HepG2 (cell line): ENCODE data around the gene NAB2. TPM values are rescaled to one million over a fixed set of nuclear protein-coding genes. Genes with fewer than 3 reads are reported as not detected.

Experiments used
- ATAC-seq: fragments of 200-7000 bp; cut with Tn5 transposase; 3 replicates; pipeline ENCODE4 v1.9.1; 2020; ENCODE audit warnings: mild to moderate bottlenecking, moderate library complexity
- BruUV-seq: library from RNA; stranded (reverse); fragments of 400-500 nt; replicated peaks from 2 replicates; lab custom pipeline; 2021; lab: Mats Ljungman, UMichigan
- CTCF ChIA-PET: fragments of 300-600 bp; formaldehyde crosslinking; extraction: SDS; loops from one replicate; lab custom pipeline; 2021; ENCODE audit warnings: low total read pairs, inconsistent platforms, low intra/inter-chr PET ratio; lab: Yijun Ruan, JAX
- POLR2A ChIA-PET: fragments of 350-600 bp; sonication (Branson Sonifier 250); formaldehyde crosslinking; loops from one replicate; lab custom pipeline; 2020; ENCODE audit warnings: antibody characterized with exemption, inconsistent platforms; lab: Yijun Ruan, JAX
- DNase-seq: peaks from one replicate; pipeline ENCODE4 v3.0.0-alpha.2; 2015; ENCODE audit warnings: low spot score
- FAIRE-seq: peaks from 3 replicates; lab custom pipeline; 2011; peaks lifted over from hg19 to GRCh38; lab: Jason Lieb, UNC
- H2AFZ ChIP-seq: one replicate; pipeline ENCODE4 v1.6.1; 2011; ENCODE audit warnings: low read length, inconsistent platforms
- H3K27ac ChIP-seq: fragments of 300-600 bp; 3 replicates; pipeline ENCODE4 v1.8.0; 2011; ENCODE audit warnings: mixed run types, mild to moderate bottlenecking, mixed read lengths, low read length, inconsistent platforms; ENCODE audit not compliant: insufficient read depth; ENCODE audit errors: extremely low read length
- H3K27me3 ChIP-seq, 2 experiments: fragments of 200-600 bp in 1 of 2; 2 replicates in 1 of 2; 3 replicates in 1 of 2; pipeline versions ENCODE4 v1.6.0 to v1.8.0; 2011; ENCODE audit warnings: low read length in 2 of 2, mild to moderate bottlenecking in 2 of 2, moderate library complexity in 2 of 2, inconsistent platforms in 1 of 2; ENCODE audit not compliant: insufficient read depth in 2 of 2, control insufficient read depth in 1 of 2
- H3K36me3 ChIP-seq, 2 experiments: fragments of 200-600 bp in 1 of 2; replicated peaks in 1 of 2; 2 replicates in 1 of 2; 3 replicates in 1 of 2; pipeline versions ENCODE4 v1.5.1 to v1.8.0; 2011; ENCODE audit warnings: low read length in 2 of 2, inconsistent platforms in 1 of 2; ENCODE audit not compliant: insufficient read depth in 2 of 2, control insufficient read depth in 1 of 2
- H3K4me1 ChIP-seq: 2 replicates; pipeline ENCODE4 v1.5.1; 2012; ENCODE audit warnings: low read length, inconsistent platforms; ENCODE audit not compliant: insufficient read depth
- H3K4me2 ChIP-seq: 2 replicates; pipeline ENCODE4 v1.6.0; 2011; ENCODE audit warnings: low read depth, low read length, inconsistent platforms
- H3K4me3 ChIP-seq, 3 experiments: fragments of 200-600 bp in 1 of 3; sonication (generic), shearing (Covaris generic) in 1 of 3; replicated peaks in 1 of 3; 2 replicates each; pipeline ENCODE4 v1.5.1; 2011 to 2016; ENCODE audit warnings: low read length in 3 of 3, inconsistent platforms in 2 of 3, low read depth in 2 of 3, mild to moderate bottlenecking in 2 of 3, control low read depth in 1 of 3, mixed read lengths in 1 of 3; ENCODE audit not compliant: insufficient read depth in 1 of 3
- H3K79me2 ChIP-seq: one replicate; pipeline ENCODE4 v1.6.1; 2011; ENCODE audit warnings: low read length, inconsistent platforms; ENCODE audit not compliant: insufficient read depth
- H3K9ac ChIP-seq: 2 replicates; pipeline ENCODE4 v1.6.0; 2011; ENCODE audit warnings: mild to moderate bottlenecking, low read depth, low read length, inconsistent platforms; ENCODE audit not compliant: insufficient read depth
- H3K9me3 ChIP-seq: 2 replicates; pipeline ENCODE4 v1.5.1; 2012; ENCODE audit warnings: mild to moderate bottlenecking, low read length
- H4K20me1 ChIP-seq: 2 replicates; pipeline ENCODE4 v1.6.0; 2011; ENCODE audit warnings: inconsistent platforms, mild to moderate bottlenecking, low read length, moderate library complexity; ENCODE audit not compliant: insufficient read depth
- ATF1 ChIP-seq: IDR thresholded peaks from 2 replicates; pipeline ENCODE4 v1.6.1; 2016; ENCODE audit warnings: mild to moderate bottlenecking, control low read depth
- CBFB ChIP-seq: sonication (generic); formaldehyde crosslinking; IDR thresholded peaks from 2 replicates; pipeline ENCODE4 v1.4.0; 2020; ENCODE audit warnings: missing genetic modification reagents
- CENPT ChIP-seq: sonication (generic); formaldehyde crosslinking; IDR thresholded peaks from 2 replicates; pipeline ENCODE4 v1.8.0; 2022; ENCODE audit warnings: low read depth, mild to moderate bottlenecking, moderate library complexity, missing genetic modification reagents
- HNRNPLL ChIP-seq: fragments of 200-400 bp; formaldehyde crosslinking; IDR thresholded peaks from 2 replicates; pipeline ENCODE4 v1.6.1; 2017; ENCODE audit warnings: mild to moderate bottlenecking, low read depth, low read length; ENCODE audit not compliant: poor library complexity, severe bottlenecking
- KMT2A ChIP-seq: sonication (generic); formaldehyde crosslinking; IDR thresholded peaks from 2 replicates; pipeline ENCODE4 v1.4.0; 2020; ENCODE audit warnings: missing genetic modification reagents
- KMT2B ChIP-seq: IDR thresholded peaks from 2 replicates; pipeline ENCODE4 v1.6.1; 2016; ENCODE audit warnings: missing genetic modification reagents, missing compliant biosample characterization
- MED8 ChIP-seq: sonication (generic); formaldehyde crosslinking; IDR thresholded peaks from 2 replicates; pipeline ENCODE4 v1.8.1; 2023; ENCODE audit warnings: mild to moderate bottlenecking, missing genetic modification reagents; ENCODE audit not compliant: insufficient replicate concordance
- ZC3H13 ChIP-seq: sonication (generic); formaldehyde crosslinking; IDR thresholded peaks from 2 replicates; pipeline ENCODE4 v1.8.1; 2023; ENCODE audit warnings: mild to moderate bottlenecking, missing genetic modification reagents, moderate library complexity
- ZNF138 ChIP-seq: sonication (generic); formaldehyde crosslinking; IDR thresholded peaks from 2 replicates; pipeline ENCODE4 v1.5.0; 2020; ENCODE audit warnings: mild to moderate bottlenecking, low read depth, missing genetic modification reagents
- ZNF207 ChIP-seq: fragments of 450-650 bp; IDR thresholded peaks from 2 replicates; pipeline ENCODE4 v1.6.1; 2016; ENCODE audit warnings: antibody characterized with exemption, borderline replicate concordance
- ZNF292 ChIP-seq: sonication (generic); formaldehyde crosslinking; IDR thresholded peaks from 2 replicates; pipeline ENCODE4 v1.8.1; 2022; ENCODE audit warnings: mild to moderate bottlenecking, low read depth, missing genetic modification reagents, borderline replicate concordance
- ZNF333 ChIP-seq: sonication (generic); formaldehyde crosslinking; IDR thresholded peaks from 2 replicates; pipeline ENCODE4 v1.4.0; 2020; ENCODE audit warnings: mild to moderate bottlenecking, missing genetic modification reagents, borderline replicate concordance
- ZNF460 ChIP-seq: sonication (generic); formaldehyde crosslinking; IDR thresholded peaks from 2 replicates; pipeline ENCODE4 v1.5.1; 2020; ENCODE audit warnings: missing genetic modification reagents, mild to moderate bottlenecking, borderline replicate concordance
- ZNF792 ChIP-seq: IDR thresholded peaks from 2 replicates; pipeline ENCODE4 v1.6.1; 2016
- WGBS: methylation state at CpG from one replicate; pipeline ENCODE4 v1.1.6; 2017; ENCODE audit warnings: low lambda C conversion rate; 5-methylcytosine and 5-hydroxymethylcytosine counted together
- in situ Hi-C: cut with HindIII; loops from 2 replicates; pipeline ENCODE4 v1.10.0; 2017; ENCODE audit warnings: low pct_unique_long_range_greater_than_20kb; ENCODE audit not compliant: extremely low pct_ligation_motif_present
- intact Hi-C: fragments of 100-400 bp; cut with micrococcal nuclease; formaldehyde crosslinking; loops from one replicate; pipeline ENCODE4 v1.10.0; 2022; ENCODE audit not compliant: unreplicated experiment
- polyA plus RNA-seq, 8 experiments: library from polyadenylated mRNA; depleted of rRNA in 3 of 8; stranded (reverse) in 7 of 8; unstranded in 1 of 8; fragments of >200 nt; fragmentation: Illumina TruSeq in 4 of 8; extraction: Trizol in 4 of 8; gene quantifications; 2 replicates each; pipeline versions ENCODE4 v1.2.1 to v1.2.3, GENCODE V29; 2011 to 2016; ENCODE audit warnings: low read depth in 4 of 8, missing spikeins in 1 of 8, mixed read lengths in 1 of 8; ENCODE audit not compliant: insufficient read depth in 1 of 8
- total RNA-seq, 5 experiments: library from RNA; depleted of rRNA; stranded (reverse); fragments of >200 nt; fragmentation: Illumina TruSeq; extraction: Trizol; gene quantifications; 2 replicates each; pipeline ENCODE4 v1.2.3, GENCODE V29; 2016; ENCODE audit warnings: low read depth in 1 of 5
- TF ChIP-seq, protein P1 (sequence below): sonication (generic); formaldehyde crosslinking; IDR thresholded peaks from 2 replicates; pipeline ENCODE4 v1.5.1; 2020; ENCODE audit warnings: mild to moderate bottlenecking, moderate library complexity, missing genetic modification reagents
- TF ChIP-seq, protein P2 (sequence below): sonication (generic); formaldehyde crosslinking; conservative IDR thresholded peaks from 2 replicates; pipeline ENCODE4 v1.5.0; 2020; ENCODE audit warnings: missing genetic modification reagents
- TF ChIP-seq, protein P3 (sequence below): sonication (generic); formaldehyde crosslinking; IDR thresholded peaks from 2 replicates; pipeline ENCODE4 v1.8.0; 2022; ENCODE audit warnings: mild to moderate bottlenecking, missing genetic modification reagents, moderate library complexity
- TF ChIP-seq, protein P4 (sequence below): sonication (generic); formaldehyde crosslinking; IDR thresholded peaks from 2 replicates; pipeline ENCODE4 v1.5.0; 2020; ENCODE audit warnings: mild to moderate bottlenecking, missing genetic modification reagents, moderate library complexity

Gene NAB2
- total and polyA plus RNA-seq, 2 of the 13 experiments (the other 11 are each of a cell fraction or from before 2014, with no cell fraction given), result 11.7 to 12.9 TPM

DNA sequence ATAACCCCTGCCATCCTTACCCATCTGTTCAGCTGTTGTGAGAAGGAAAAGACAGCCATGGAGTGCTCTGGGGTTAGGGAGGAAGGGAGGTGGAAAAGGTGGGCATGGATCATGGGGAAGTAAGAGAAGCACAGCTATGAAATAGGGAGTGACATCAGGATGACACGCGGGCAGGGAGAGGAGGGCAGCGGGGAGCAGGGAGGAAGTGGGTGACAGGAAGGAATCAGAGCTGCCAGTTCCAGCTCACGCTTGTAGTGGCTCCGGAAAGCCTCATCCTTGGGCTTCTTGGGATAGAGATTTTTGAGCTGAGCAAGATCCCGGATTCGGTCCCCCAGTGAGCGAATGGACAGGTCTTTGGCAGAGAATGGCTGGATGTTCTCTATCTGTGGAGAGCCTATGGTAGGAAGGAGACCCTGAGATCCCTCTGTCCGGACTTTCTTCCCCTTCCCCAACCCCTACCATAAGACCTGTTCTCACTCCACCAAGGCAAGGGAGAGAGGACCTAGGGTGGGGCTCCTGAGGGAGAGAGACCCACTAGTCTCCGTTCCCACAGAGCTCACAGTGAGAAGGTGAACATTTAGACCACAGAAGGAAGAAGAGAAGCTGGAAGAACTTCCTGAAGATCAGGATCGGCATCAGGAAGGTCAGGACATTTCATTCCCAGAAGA, 10.3 kb downstream of the NAB2 start:
- WGBS, result 85% methylated on average over 10 of the region's 11 CpGs
- ChIA-PET CTCF (no interaction called here), POLR2A (interaction anchor here (1.6 to 13.5 kb wide), 3 partner anchors 10 to 20 kb away, joined by 6 to 309 read pairs (median 109); partner anchors contain the start of genes NAB2, NEMP1 and STAT6)
- Histone ChIP-seq H2AFZ (no peak overlapping the region), H3K4me1 (peaks cover 51% of the 10 kb centered on the region), H4K20me1 (no peaks in the 10 kb centered on the region), H3K9ac (no peak overlapping the region), H3K9me3 (no peaks in the 10 kb centered on the region), H3K27ac (no peak overlapping the region), H3K4me2 (no peak overlapping the region), H3K27me3 (no peaks in the 10 kb centered on the region), H3K36me3 (peaks cover 8 to 9% of the 10 kb centered on the region in 2 experiments; a peak in 4 of 5 replicates), H3K4me3 (no peak overlapping the region), H3K79me2 (no peaks in the 10 kb centered on the region)
- intact Hi-C loops, result no loop called here
- ATAC-seq, result no peak
- BruUV-seq, result no TSS peak
- no peak for DNase-seq
- in situ Hi-C loops, result no loop called here
- FAIRE-seq, result no peak
- TF ChIP-seq KMT2A (CRISPR knock-in tag), result no peak
- no peak for TF ChIP-seq ZNF207
- TF ChIP-seq CBFB, result no peak
- no peak for TF ChIP-seq HNRNPLL
- TF ChIP-seq CENPT (CRISPR knock-in tag), result no peak
- TF ChIP-seq, protein P1, sequence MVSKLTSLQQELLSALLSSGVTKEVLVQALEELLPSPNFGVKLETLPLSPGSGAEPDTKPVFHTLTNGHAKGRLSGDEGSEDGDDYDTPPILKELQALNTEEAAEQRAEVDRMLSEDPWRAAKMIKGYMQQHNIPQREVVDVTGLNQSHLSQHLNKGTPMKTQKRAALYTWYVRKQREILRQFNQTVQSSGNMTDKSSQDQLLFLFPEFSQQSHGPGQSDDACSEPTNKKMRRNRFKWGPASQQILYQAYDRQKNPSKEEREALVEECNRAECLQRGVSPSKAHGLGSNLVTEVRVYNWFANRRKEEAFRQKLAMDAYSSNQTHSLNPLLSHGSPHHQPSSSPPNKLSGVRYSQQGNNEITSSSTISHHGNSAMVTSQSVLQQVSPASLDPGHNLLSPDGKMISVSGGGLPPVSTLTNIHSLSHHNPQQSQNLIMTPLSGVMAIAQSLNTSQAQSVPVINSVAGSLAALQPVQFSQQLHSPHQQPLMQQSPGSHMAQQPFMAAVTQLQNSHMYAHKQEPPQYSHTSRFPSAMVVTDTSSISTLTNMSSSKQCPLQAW, result no peak
- no peak for TF ChIP-seq MED8 (CRISPR knock-in tag)
- TF ChIP-seq ZNF460 (CRISPR knock-in tag), result no peak
- no peak for TF ChIP-seq ZNF792 (CRISPR knock-in tag)
- no peak for TF ChIP-seq ATF1 (CRISPR knock-in tag)
- no peak for TF ChIP-seq ZNF292
- no peak for TF ChIP-seq KMT2B (CRISPR knock-in tag)
- TF ChIP-seq, protein P2, sequence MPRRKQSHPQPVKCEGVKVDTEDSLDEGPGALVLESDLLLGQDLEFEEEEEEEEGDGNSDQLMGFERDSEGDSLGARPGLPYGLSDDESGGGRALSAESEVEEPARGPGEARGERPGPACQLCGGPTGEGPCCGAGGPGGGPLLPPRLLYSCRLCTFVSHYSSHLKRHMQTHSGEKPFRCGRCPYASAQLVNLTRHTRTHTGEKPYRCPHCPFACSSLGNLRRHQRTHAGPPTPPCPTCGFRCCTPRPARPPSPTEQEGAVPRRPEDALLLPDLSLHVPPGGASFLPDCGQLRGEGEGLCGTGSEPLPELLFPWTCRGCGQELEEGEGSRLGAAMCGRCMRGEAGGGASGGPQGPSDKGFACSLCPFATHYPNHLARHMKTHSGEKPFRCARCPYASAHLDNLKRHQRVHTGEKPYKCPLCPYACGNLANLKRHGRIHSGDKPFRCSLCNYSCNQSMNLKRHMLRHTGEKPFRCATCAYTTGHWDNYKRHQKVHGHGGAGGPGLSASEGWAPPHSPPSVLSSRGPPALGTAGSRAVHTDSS (CRISPR knock-in tag), result no peak
- no peak for TF ChIP-seq ZNF138 (CRISPR knock-in tag)
- no peak for TF ChIP-seq ZNF333
- TF ChIP-seq, protein P3, sequence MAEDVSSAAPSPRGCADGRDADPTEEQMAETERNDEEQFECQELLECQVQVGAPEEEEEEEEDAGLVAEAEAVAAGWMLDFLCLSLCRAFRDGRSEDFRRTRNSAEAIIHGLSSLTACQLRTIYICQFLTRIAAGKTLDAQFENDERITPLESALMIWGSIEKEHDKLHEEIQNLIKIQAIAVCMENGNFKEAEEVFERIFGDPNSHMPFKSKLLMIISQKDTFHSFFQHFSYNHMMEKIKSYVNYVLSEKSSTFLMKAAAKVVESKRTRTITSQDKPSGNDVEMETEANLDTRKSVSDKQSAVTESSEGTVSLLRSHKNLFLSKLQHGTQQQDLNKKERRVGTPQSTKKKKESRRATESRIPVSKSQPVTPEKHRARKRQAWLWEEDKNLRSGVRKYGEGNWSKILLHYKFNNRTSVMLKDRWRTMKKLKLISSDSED, result no peak
- no peak for TF ChIP-seq ZC3H13 (CRISPR knock-in tag)
- TF ChIP-seq, protein P4, sequence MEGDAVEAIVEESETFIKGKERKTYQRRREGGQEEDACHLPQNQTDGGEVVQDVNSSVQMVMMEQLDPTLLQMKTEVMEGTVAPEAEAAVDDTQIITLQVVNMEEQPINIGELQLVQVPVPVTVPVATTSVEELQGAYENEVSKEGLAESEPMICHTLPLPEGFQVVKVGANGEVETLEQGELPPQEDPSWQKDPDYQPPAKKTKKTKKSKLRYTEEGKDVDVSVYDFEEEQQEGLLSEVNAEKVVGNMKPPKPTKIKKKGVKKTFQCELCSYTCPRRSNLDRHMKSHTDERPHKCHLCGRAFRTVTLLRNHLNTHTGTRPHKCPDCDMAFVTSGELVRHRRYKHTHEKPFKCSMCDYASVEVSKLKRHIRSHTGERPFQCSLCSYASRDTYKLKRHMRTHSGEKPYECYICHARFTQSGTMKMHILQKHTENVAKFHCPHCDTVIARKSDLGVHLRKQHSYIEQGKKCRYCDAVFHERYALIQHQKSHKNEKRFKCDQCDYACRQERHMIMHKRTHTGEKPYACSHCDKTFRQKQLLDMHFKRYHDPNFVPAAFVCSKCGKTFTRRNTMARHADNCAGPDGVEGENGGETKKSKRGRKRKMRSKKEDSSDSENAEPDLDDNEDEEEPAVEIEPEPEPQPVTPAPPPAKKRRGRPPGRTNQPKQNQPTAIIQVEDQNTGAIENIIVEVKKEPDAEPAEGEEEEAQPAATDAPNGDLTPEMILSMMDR, result no peak
